GM23338 (cell line): ENCODE measurements around the gene IQGAP2. TPM values are rescaled to one million over a fixed set of nuclear protein-coding genes. Genes with fewer than 3 reads are reported as not detected.

Experiments
- ATAC-seq: fragments of 200-7000 bp; cut with Tn5 transposase; 3 replicates; pipeline ENCODE4 v1.9.1; 2020
- DNase-seq: peaks from one replicate; pipeline ENCODE4 v3.0.0-alpha.2; 2015; ENCODE audit warnings: low spot score
- H2AFZ ChIP-seq: fragments of 200-600 bp; sonication (generic); 2 replicates; pipeline ENCODE4 v1.8.0; 2016; ENCODE audit warnings: antibody characterized with exemption, mild to moderate bottlenecking, moderate library complexity
- H3F3A ChIP-seq: fragments of 200-600 bp; sonication (generic); replicated peaks from 2 replicates; pipeline ENCODE4 v1.8.0; 2017; ENCODE audit warnings: antibody characterized with exemption, mixed run types, low read depth
- H3K27ac ChIP-seq: fragments of 200-600 bp; sonication (generic); 2 replicates; pipeline ENCODE4 v1.6.1; 2016; ENCODE audit warnings: low read depth
- H3K27me3 ChIP-seq: fragments of 200-600 bp; sonication (generic); 2 replicates; pipeline ENCODE4 v1.8.0; 2016; ENCODE audit warnings: mild to moderate bottlenecking, mixed run types, moderate library complexity; ENCODE audit not compliant: insufficient read depth
- H3K36me3 ChIP-seq: fragments of 200-600 bp; sonication (generic); 2 replicates; pipeline ENCODE4 v1.8.0; 2016; ENCODE audit warnings: mild to moderate bottlenecking; ENCODE audit not compliant: insufficient read depth
- H3K4me1 ChIP-seq: fragments of 200-600 bp; sonication (generic); 2 replicates; pipeline ENCODE4 v1.8.0; 2016; ENCODE audit warnings: mild to moderate bottlenecking, moderate library complexity; ENCODE audit not compliant: insufficient read depth
- H3K4me2 ChIP-seq: fragments of 200-600 bp; sonication (generic); 2 replicates; pipeline ENCODE4 v1.7.1; 2017; ENCODE audit warnings: mixed run types
- H3K4me3 ChIP-seq: fragments of 200-600 bp; sonication (generic); 2 replicates; pipeline ENCODE4 v1.6.1; 2016; ENCODE audit warnings: mixed run types
- H3K79me2 ChIP-seq: fragments of 200-600 bp; sonication (generic); replicated peaks from 2 replicates; pipeline ENCODE4 v1.8.0; 2017; ENCODE audit warnings: mild to moderate bottlenecking; ENCODE audit not compliant: insufficient read depth
- H3K9me2 ChIP-seq: fragments of 200-600 bp; sonication (generic); 2 replicates; pipeline ENCODE4 v1.8.0; 2017; ENCODE audit not compliant: insufficient read depth
- H4K20me1 ChIP-seq: fragments of 200-600 bp; sonication (generic); replicated peaks from 2 replicates; pipeline ENCODE4 v1.8.0; 2017; ENCODE audit warnings: mild to moderate bottlenecking; ENCODE audit not compliant: insufficient read depth
- H3K27ac Mint-ChIP-seq: 2 replicates; pipeline ENCODE4 v1.8.0; 2020; ENCODE audit warnings: inconsistent platforms, mild to moderate bottlenecking, moderate library complexity, mixed read lengths
- H3K27me3 Mint-ChIP-seq: 3 replicates; pipeline ENCODE4 v1.8.0; 2022; ENCODE audit warnings: low read depth, mild to moderate bottlenecking, moderate library complexity, mixed read lengths, inconsistent platforms; ENCODE audit not compliant: insufficient read depth, poor library complexity
- H3K36me3 Mint-ChIP-seq: 3 replicates; pipeline ENCODE4 v1.8.0; 2021; ENCODE audit warnings: low read depth, mild to moderate bottlenecking, inconsistent platforms, moderate library complexity, mixed read lengths
- H3K4me1 Mint-ChIP-seq: 3 replicates; pipeline ENCODE4 v1.8.0; 2020; ENCODE audit warnings: mild to moderate bottlenecking, inconsistent platforms, mixed read lengths
- H3K4me3 Mint-ChIP-seq: 3 replicates; pipeline ENCODE4 v1.8.0; 2021; ENCODE audit warnings: moderate library complexity, mild to moderate bottlenecking, inconsistent platforms, mixed read lengths
- H3K9me3 Mint-ChIP-seq: 3 replicates; pipeline ENCODE4 v1.8.0; 2020; ENCODE audit warnings: moderate library complexity, mild to moderate bottlenecking, inconsistent platforms, mixed read lengths
- REST ChIP-seq: IDR thresholded peaks from one replicate; pipeline ENCODE4 v1.6.1; 2018; ENCODE audit warnings: antibody characterized with exemption; ENCODE audit not compliant: unreplicated experiment
- ZNF114 ChIP-seq: fragments of 250-450 bp; sonication (Bioruptor Pico); IDR thresholded peaks from 2 replicates; pipeline ENCODE4 v1.5.0; 2020; ENCODE audit warnings: mild to moderate bottlenecking, moderate library complexity
- ZNF331 ChIP-seq: fragments of 250-450 bp; sonication (Bioruptor Pico); IDR thresholded peaks from 2 replicates; pipeline ENCODE4 v1.5.0; 2020; ENCODE audit warnings: low read depth, mild to moderate bottlenecking, moderate library complexity
- ZNF462 ChIP-seq: fragments of 250-450 bp; sonication (Bioruptor Pico); IDR thresholded peaks from 2 replicates; pipeline ENCODE4 v1.5.0; 2020; ENCODE audit warnings: mild to moderate bottlenecking, moderate library complexity
- polyA plus RNA-seq: library from polyadenylated mRNA; unstranded; fragments of >200 nt; fragmentation: Nextera tagmentation; extraction: Ambion mirVana; gene quantifications from 2 replicates; pipeline ENCODE4 v1.2.1, GENCODE V29; 2016
- total RNA-seq: library from RNA; depleted of rRNA; stranded (reverse); fragments of >200 nt; shearing (Covaris generic); gene quantifications from 2 replicates; pipeline ENCODE4 v1.2.3, GENCODE V29; 2014

The IQGAP2 gene
- total and polyA plus RNA-seq, 2 experiments from 2014 or later: 60.0 to 86.5 TPM

- TF ChIP-seq ZNF462 (no peak), REST (no peak), ZNF114 (CRISPR knock-in tag) (no peak)
Measured at GRCh38 chr5:76414788-76415187, 11.7 kb downstream of the IQGAP2 start (continued).

- Mint-ChIP-seq H3K4me1 (peaks cover 19% of the 10 kb centered on the region), H3K36me3 (peaks cover 3% of the 10 kb centered on the region; the same call in 1 of the 3 replicates), H3K9me3 (no peaks in the 10 kb centered on the region; the same call in 2 of the 3 replicates), H3K4me3 (no peak overlapping the region), H3K27me3 (peaks cover 5% of the 10 kb centered on the region), H3K27ac (no peak overlapping the region)
- Histone ChIP-seq H3K36me3 (0 out of 2 replicates have a peak, but pooled peaks cover 3% of the 10 kb centered on the region), H3K4me2 (no peak overlapping the region), H3K4me1 (peaks cover 9% of the 10 kb centered on the region; the same call in 1 of the 2 replicates), H3K9me2 (no peaks in the 10 kb centered on the region), H3K79me2 (peaks cover 95% of the 10 kb centered on the region), H3F3A (no peaks in the 10 kb centered on the region), H3K27me3 (no peaks in the 10 kb centered on the region), H3K27ac (no peak overlapping the region), H3K4me3 (no peak overlapping the region), H2AFZ (no peak overlapping the region), H4K20me1 (peaks cover 9% of the 10 kb centered on the region; the same call in 1 of the 2 replicates)
- ATAC-seq: no peak
- no peak for DNase-seq
- no peak for TF ChIP-seq ZNF462
- TF ChIP-seq ZNF331 (CRISPR knock-in tag): no peak
Measured at GRCh38 chr5:76415855-76416254, 12.8 kb downstream of the IQGAP2 start.
